ENCODE measurements around the gene NEUROG1.

NEUROG1 gene

GRCh38 chr5:135535820-135536801, at the start of gene NEUROG1:
TSS of gene NEUROG1 (minus strand) at chr5:135535964. CDS start at chr5:135535690, 274 bp downstream.
- DNase-seq: no peak

GRCh38 chr5:135584918-135585317, 49.2 kb upstream of the NEUROG1 start:
- DNase-seq: no peak

- DNase-seq: no peak
Measured at GRCh38 chr5:135584276-135584675, 48.5 kb upstream of the NEUROG1 start.

GRCh38 chr5:135582099-135582781, 46.5 kb upstream of the NEUROG1 start:
- DNase-seq: no peak

- DNase-seq: no peak
Measured at GRCh38 chr5:135578685-135579341, 43.0 kb upstream of the NEUROG1 start, which contains the start of gene CXCL14. TSS of gene CXCL14 (minus strand) at chr5:135578991. CDS start at chr5:135578778, 213 bp downstream.

- DNase-seq: no peak
Measured at GRCh38 chr5:135578305-135578684, 42.5 kb upstream of the NEUROG1 start.

- no peak for DNase-seq
Measured at GRCh38 chr5:135577421-135577820, 41.7 kb upstream of the NEUROG1 start.

DNA sequence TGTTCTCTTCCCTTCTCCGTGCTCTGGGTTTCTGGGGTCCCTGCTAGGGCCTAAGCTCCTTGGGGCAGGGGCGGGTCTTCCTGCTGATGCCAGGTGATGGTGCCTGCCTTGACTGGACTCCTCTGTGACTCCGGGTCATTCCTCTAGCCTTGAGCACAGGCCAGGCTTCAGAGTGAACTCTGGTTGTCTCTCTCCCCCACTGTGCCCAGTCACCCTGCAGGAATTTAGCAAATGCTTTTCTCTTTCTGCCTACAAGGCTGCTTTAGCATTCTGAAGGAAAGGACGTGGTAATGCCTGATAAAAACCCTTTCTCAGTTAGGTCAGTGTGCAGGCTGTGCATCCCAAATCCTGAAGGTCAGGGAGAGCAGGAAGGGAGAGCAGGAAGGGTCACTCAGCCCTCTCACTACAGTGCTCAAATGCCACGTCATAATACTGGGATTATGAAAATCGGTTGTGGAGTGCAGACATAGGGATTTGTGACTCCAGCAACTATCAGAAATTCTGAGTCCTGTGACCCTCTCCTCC, 40.4 kb upstream of the NEUROG1 start:
- no peak for DNase-seq

- no peak for DNase-seq
Measured at GRCh38 chr5:135574493-135574892, 38.7 kb upstream of the NEUROG1 start.

DNA sequence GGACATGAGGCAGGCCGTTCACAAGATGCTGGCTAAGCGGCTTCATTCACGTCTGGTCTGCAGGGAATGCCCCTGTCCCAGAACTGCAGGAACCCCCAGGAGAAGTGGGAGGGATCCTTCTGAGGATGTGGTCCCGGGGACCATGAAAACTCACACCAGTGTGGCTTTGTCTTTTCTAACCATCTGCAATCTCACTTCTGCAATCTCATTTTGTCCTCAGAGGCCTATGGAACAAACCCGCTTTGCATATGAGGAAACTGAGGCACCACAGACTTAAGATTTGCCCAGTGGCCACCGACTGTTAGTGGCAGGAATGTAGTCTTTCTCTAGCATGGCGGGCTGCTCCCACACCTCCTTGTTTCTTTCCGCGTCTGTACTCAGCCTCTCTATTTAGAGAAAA, 36.1 kb upstream of the NEUROG1 start:
- no peak for DNase-seq

- peak; percentile 28 for DNase-seq
Measured at GRCh38 chr5:135571066-135571609, 35.4 kb upstream of the NEUROG1 start.

DNA sequence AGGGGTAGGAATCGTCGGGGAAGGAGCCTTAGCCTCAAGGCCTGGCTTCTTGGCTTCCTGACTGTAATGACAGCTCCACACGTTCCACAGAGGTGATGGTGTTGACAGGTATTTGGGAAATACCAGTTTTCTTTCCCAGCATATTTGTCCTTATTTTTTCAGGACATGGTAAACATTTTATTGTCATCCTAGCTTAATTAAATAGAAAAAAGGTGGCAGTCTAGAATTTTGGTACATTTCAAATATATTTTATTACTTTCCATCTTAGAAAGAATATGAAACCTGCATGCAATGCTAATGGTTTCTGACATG, 34.6 kb upstream of the NEUROG1 start:
- no peak for DNase-seq

- DNase-seq: peak; percentile 45
Measured at GRCh38 chr5:135569755-135570452, 34.1 kb upstream of the NEUROG1 start.

- DNase-seq: no peak
Measured at GRCh38 chr5:135568923-135569360, 33.2 kb upstream of the NEUROG1 start.

GRCh38 chr5:135568246-135568645, 32.5 kb upstream of the NEUROG1 start:
- no peak for DNase-seq

GRCh38 chr5:135567661-135568060, 31.9 kb upstream of the NEUROG1 start:
- DNase-seq: no peak

GRCh38 chr5:135566422-135567400, 30.9 kb upstream of the NEUROG1 start:
- peak; percentile 49 for DNase-seq

- peak; percentile 44 for DNase-seq
Measured at GRCh38 chr5:135565725-135566421, 30.1 kb upstream of the NEUROG1 start.

DNA sequence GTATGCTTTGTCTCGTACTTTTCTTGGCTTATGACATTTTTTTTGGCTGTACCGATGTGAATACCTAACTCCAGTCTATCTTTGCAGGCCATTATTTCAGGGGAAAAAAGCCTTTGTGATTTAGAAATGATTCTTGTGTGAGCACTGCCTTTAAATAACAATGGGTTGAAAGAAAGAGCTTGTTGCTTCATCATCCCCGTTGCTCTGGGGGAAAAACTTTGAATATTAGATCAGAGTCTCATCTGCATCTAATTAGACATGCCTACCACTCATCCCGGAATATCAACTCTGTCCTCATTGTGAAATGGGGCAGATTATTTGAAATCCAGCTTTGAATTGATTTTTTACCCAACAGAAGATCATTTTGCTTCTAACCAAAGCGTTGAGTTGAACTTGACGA, 29.5 kb upstream of the NEUROG1 start:
- no peak for DNase-seq

DNA sequence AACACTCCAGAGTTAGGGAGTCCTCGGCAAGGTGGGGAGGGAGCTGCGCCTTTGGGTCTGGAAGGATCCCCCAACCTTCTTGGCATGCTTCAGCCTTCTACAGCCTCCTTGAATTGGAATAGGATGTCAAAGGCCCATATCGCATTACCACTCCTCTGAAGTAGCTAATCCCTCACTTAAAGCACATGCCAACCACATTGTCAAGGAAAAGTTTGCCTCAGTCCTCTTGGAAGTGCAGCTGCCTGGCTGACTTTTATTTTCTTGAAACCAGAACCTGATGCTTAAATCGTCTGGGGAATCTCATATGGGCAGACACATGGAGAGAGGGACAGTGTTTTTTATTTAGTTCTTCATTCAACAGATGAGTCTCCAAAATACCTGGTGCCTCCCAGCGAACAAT, 28.6 kb upstream of the NEUROG1 start:
- no peak for DNase-seq

Data from DMS 273 treated with DMSO at 0.1 percent for 48 hours (cell line).